SKM-1 treated with dmso at 0.1 percent for 144 hours (cell line): Measurements from ENCODE around the gene QRFP.

Source experiments
- DNase-seq: peaks from one replicate; lab custom pipeline; 2025; ENCODE audit not compliant: unreplicated experiment; lab: John Stamatoyannopoulos, UW

Gene QRFP

DNA sequence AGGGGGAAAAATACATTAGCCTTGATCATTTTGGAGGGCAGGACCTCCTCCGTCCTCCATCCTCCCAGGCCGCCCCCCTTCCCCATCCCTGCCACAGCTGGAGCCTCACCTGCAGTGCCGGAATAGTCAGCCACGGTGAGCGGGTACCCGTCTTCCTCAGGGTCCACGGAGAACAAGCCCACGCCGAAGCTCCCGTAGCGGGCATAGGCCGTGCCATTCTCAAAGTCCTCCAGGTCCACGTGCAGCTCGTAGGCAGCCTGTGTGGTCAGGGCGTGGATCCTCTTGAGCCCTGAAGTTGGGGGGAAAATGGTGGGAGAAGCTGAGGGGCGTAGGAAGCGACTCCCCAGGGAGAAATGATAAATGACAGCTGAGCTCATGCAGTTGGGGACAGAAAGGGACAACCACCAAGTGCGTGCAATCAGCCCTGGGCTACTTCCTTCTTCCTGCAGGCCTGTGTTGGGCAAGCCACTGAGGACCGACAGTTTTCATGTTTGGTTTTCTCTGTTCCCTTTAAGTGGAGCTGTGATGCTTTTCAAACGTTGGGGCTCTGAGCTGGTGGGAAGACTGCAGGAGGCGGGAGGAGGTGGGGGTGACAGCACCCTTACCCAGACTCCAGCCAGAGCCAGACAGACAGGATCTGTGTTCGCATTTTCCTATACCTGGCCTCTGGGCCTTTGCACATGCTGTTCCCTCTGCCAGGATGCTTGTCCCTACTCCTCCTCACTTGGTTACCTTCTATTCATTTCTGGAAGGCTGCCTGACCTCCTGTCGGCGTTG is 8.7 kb upstream of the QRFP start:
- peak; percentile 60 for DNase-seq

DNA sequence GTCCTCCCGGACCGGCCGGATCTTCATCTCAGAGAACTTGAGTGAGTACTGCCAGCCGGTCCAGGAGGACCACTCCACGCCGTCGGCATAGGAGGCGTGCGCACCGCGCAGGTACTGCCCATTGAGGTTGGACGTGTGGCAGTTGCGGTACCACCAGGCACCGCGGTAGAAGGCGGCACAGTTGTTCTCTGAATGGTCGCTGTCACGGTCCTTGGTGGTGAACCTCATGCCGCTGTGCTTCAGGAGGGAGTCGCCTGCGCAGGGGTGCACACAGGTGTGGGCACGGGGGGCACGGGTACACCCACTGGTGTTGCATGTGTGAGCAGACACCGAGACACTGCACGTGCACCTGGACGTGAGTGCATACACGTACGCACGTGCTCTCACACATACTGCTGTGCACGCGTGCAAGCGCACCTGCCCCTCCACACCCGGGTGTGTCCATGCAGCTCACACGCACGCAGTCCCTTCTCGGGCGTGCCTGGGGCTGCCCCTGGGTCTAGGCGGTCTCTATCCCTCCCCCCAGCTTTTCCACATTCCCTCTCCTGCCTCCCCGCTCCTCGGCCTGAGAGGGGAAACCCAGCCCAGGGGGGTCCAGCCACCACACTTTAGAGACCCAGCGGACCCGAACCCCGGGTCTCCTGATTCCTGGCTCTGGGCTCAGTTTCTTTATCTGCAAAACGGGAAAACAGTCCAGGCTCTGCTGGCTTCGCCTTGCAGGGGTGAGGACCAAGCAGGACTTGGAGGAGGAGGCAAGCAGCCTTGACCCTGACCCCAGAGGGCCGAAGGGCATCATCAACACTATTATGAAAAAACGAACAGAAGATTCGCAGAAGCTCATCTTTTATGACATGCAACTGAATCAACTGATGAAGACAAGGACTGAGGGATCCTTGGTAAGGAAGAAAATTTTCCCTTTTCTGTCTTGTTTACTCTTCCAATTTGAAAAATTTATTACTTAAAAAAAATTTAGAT is 7.7 kb upstream of the QRFP start:
- DNase-seq = no peak

GRCh38 chr9:130903194-130904069 is 6.8 kb upstream of the QRFP start:
- no peak for DNase-seq

DNA sequence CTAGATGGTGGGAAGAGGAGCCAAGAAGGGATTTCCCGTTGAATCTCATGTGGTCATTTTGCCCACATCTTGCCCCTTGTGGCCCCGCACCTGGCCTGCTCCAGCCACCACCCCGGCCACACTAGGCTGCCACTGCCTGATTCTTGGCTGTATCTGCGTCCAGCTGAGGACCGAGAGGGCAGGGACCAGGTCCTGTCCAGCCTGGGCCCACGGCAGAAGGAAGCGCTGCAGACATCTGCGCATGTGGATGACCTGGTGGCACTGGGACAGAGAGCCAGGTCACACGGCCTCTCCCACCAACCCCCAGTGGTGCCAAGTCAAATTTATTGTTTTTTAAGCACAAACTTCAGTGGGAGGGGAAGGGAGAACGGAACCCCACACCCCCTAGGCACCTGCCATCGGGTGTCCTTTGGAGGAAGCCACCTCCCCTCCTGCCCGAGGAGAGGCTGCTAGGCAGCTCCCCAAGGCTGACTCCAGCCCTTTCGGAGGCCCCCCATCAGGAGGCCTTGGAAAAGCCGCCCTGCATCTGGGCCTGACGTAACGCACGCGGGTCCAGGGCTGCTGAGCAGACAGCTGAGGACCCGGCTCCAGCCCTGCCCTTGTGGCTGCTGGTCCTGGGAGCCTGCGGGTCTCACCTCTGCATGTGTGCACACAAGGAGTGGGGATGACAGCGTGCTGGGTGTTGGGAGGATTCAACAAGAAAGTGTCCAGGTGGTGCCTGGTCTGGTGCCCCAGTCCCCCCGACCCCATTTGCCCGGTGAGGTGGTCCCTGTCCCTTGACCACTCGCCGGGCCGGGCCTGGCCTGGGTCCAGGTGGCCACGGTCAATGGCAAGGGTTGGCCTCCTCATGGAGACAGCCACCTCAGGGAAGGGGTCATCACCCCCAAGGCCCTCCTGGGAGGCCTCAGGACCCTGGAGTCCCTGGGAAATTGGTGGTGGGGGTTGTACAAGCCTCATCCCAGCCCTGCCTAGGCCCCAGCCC is 5.9 kb upstream of the QRFP start:
- DNase-seq = no peak

GRCh38 chr9:130901498-130902203 is 5.0 kb upstream of the QRFP start:
- DNase-seq = no peak

GRCh38 chr9:130900701-130901497 is 4.3 kb upstream of the QRFP start:
- DNase-seq = no peak

DNA sequence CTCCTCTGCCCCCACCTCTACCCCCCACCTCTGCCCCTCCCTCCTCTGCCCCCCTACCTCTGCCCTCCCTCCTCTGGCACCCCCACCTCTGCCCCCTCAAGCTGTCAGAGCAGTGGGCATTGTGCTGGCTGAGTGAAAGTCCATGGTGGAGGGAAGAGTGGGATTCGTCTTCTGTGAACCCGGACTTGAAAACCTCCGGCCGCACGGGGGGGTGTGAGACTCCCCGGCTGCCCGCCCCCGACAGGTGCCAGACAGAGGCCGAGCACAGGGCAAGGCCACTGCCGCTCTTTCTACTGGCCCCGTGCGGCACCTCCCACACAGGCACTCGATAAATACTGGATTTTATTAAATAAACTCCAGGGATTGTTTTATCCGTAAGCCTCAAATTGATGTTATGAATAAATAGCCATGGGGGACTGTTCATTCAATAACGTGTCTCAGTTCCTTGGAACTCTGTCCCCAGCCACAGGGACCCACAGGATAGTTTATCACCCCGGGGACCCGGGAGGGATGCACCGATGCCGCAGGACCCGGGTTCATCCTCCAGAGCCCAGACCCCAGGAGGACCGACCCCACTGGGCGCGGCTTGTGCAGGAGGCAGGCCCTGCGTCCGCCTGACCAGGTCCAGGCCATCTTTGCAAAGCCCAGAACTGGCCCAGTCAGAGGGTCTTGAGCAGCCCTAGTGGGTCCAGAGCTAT is 2.6 kb upstream of the QRFP start:
- DNase-seq = no peak

GRCh38 chr9:130898552-130898852 is 1.9 kb upstream of the QRFP start:
- DNase-seq = no peak

DNA sequence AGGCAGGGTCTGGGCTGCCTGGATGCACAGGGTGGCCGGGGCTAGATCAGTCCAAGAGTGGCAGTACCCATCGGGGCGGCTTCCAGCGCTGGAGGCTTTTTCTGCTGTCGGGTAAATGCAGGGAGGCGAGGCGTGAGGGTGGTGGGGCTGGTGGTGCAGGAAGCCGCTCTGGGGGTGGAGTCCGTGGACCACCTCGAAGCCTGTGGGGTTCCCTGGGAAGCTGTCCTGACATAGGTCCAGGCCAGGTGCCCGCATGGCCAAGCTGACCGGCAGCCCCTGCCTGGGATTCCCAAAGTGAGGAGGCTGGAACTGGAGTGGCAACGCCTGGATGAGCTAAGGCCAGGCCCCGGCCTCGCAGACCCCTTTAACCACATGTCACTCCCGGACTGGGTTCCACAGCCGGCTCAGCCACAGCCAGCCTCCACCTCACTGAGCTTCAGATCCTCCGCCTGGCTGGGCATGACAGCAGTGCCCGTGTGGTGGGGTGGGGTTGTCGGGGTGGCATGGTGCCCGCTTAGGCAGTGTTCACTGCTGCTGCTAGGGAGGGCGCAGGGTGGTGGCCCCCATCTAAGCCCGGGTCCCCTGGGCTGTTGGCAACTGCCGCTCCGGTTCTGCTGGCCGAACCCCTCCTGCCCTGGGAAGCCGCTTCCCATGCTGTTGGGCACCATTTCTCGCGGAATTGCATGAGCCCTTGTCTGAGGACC is 1.4 kb upstream of the QRFP start:
- no peak for DNase-seq

DNA sequence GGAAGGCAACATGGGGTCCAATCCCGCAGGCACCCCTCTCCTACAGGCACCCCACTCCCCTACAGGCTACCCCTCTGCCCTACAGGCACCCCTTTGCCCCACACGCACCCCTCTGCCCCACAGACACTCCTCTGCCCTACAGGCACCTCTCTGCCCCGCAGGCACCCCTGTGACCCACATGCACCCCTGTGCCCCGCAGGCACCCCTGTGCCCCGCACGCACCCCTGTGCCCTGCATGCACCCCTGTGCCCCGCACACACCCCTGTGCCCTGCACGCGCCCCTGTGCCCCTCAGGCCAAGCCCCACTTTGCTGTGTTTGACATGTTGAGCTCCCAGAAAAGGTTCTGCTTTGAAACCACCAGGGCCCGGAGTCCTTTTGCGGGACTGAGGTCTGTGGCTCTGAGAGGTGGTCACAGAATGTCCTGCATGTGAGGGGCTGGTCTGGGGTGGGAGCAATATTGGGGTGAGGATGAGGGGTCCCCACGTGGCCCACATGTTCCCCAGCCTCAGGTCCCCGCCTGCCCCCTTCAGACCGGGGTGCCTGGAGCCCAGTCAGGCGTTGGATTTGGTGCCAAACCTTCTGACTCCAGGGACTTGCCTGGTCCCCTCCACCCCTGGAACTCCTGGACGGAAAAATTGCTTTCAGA is 616 bp upstream of the QRFP start:
- no peak for DNase-seq

DNA sequence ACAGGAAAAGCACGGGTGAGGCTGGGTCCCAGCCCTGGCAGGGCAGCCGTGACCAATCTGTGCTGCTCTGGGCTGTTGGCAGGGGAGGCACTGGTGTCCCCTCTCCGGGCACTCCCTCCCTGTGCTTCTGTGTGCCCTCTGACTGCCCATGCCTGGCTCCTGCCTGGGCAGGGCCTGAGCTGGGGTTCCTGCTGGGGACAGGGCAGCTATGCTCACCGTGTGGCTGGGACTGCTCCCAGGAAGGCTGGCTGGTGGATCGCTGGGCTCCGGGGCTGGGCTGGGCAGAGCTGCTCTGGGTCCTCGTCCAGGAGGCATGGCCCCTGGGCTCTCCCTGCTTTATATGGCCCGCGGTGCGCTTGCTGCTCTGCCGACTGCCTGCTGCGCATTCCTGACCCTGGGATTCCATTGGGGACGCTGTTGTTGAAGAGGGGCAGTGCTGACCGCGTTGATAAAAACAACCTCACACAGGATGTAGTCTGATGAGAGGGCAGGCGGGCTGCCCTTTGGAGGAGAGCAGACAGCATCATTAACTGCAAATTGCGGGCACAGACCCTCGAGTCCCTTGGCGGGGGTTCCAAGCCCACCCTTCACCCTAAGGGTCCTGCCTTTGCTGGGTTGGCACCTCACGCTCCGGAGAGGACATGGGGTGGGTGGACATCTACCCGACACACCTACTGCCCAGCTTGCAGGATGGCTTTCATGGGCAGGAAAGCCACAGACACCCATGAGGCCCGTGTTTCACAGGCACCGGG is 955 bp downstream of the QRFP start:
- no peak for DNase-seq

DNA sequence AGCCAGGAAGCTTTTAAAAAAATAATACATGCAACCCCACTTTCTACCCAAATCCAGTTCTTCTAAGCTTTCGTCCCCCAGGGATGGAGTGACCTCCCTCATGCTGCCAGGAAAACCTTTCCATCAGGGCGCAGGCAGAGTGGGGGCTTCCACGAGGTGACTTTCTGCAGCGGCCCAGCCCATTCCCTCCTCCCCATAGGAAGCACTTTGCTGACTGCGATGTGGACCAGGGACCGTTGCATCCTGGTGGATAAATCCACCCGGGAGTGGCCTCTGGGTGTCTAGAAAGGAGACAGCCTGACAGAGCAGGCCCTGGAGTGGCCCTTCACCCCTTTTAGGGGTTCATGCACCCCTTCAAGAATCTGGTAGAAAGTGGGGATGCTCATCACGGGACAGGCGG is 1.6 kb downstream of the QRFP start:
- DNase-seq = no peak

GRCh38 chr9:130894546-130894945 is 2.1 kb downstream of the QRFP start:
- no peak for DNase-seq

DNA sequence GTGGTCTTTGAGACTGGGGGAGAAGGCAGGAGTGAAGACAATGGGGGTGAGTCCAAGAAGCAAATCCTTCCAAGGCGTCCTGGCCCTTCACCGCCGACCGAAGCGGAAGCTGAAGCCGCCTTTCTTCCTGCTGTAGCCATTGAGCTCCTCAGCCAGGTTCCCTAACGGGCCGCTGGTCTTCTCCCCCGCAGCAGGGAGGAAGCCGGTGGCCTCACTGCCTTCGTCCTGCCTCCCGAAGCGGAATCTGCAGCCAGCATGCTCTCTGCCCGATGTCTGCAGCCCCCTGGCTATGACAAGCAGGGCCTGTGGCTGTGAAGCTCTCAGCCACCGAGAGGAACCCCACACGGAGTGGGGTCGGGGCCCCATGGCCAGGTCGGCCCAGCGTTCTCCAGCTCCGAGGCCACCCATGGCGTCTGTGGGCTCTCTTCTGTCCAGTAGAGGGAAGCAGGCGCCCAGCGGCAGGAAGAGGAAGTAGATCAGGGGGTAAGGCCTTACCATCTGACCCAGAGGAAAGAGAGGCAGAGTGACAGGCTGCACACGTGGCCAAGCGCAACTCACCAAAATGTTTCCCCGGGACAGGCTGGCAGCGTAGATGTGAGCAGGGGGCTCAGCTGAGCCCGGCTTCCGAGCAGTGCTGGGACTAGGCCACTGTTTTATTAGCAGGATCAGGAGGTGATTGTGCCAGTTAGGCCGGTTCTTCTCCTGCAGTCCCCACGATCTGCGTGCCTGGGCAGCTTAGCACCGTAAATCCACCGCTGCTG is 3.1 kb downstream of the QRFP start:
- DNase-seq = peak; percentile 93

GRCh38 chr9:130892477-130893304 is 3.9 kb downstream of the QRFP start:
- peak; percentile 42 for DNase-seq
